Psoas muscle (tissue), 8 donors: ENCODE results near the gene MED15. TPM values are rescaled to one million over a fixed set of nuclear protein-coding genes. Genes with fewer than 3 reads are reported as not detected.

Experiments used
- ATAC-seq, 4 donors: fragments of 200-7000 bp; cut with Tn5 transposase; one replicate each; pipeline ENCODE4 v1.9.1; 2020; ENCODE audit warnings: moderate library complexity in 3 of 4, mild to moderate bottlenecking in 2 of 4
- DNase-seq, 2 donors: peaks; one replicate each; pipeline ENCODE4 v3.0.0-alpha.2; 2020
- H3K27ac ChIP-seq: fragments of 200-600 bp; one replicate; pipeline ENCODE4 v1.8.0; 2022
- H3K27me3 ChIP-seq, 3 donors: fragments of 200-600 bp in 1 of 3; one replicate each; pipeline versions ENCODE4 v1.6.1 to v1.8.0; 2013 to 2022; ENCODE audit warnings: low read length in 2 of 3, mild to moderate bottlenecking in 2 of 3, moderate library complexity in 1 of 3; ENCODE audit not compliant: insufficient read depth in 3 of 3
- H3K36me3 ChIP-seq, 2 donors: fragments of 200-600 bp in 1 of 2; one replicate each; pipeline versions ENCODE4 v1.6.1 to v1.8.0; 2013 to 2022; ENCODE audit warnings: low read depth in 1 of 2, mild to moderate bottlenecking in 1 of 2, moderate library complexity in 1 of 2; ENCODE audit not compliant: insufficient read depth in 1 of 2
- H3K4me1 ChIP-seq: fragments of 200-600 bp; one replicate; pipeline ENCODE4 v1.8.0; 2022
- H3K4me3 ChIP-seq: fragments of 200-600 bp; one replicate; pipeline ENCODE4 v1.8.0; 2022; ENCODE audit warnings: mild to moderate bottlenecking
- H3K9me3 ChIP-seq: fragments of 200-600 bp; one replicate; pipeline ENCODE4 v1.8.0; 2022
- WGBS, 3 donors: extraction: QIAGEN DNeasy Blood & Tissue Kit; methylation state at CpG; one replicate each; pipeline versions ENCODE4 v1.1.6 to v1.1.7; 2013; 5-methylcytosine and 5-hydroxymethylcytosine counted together
- intact Hi-C, 2 donors: fragments of 100-400 bp; cut with DNase I; formaldehyde crosslinking; loops; one replicate each; pipeline versions ENCODE4 v1.11.0 to v1.14.2; 2022
- polyA plus RNA-seq, 3 donors: library from polyadenylated mRNA; stranded (reverse); fragments of 200-250 nt; gene quantifications; one replicate each; pipeline ENCODE4 v1.2.3, GENCODE V29; 2013
- total RNA-seq, 4 donors: library from RNA; stranded (reverse); fragmentation: NEBNext Ultra II Directional in 2 of 4; extraction: Animal tissue kit (Norgen Biotek cat#: 25700) in 2 of 4; gene quantifications; one replicate each; pipeline versions ENCODE4 v1.2.1 to v1.2.4, GENCODE V29; 2021 to 2023
- TF ChIP-seq, protein P1 (sequence below): fragments of 200-600 bp; IDR thresholded peaks from one replicate; pipeline ENCODE4 v1.8.0; 2022; ENCODE audit warnings: antibody characterized with exemption
- donor health status: healthy with polysubstance abuse.
- donor health status: DM: no; HTN: no; CAD: no; lungs with moderate emphysema.
- donor health status: Bipolar disorder and iron deficiency.
- donor health status: healthy.
- donor health status: DM: yes; HTN: yes; CAD: no.
- donor health status: DM: no; HTN: no; CAD: no.
- donor health status: DM: no; HTN: no; CAD: no.
- donor health status: DM: yes; HTN: yes; CAD: no.

Gene MED15
- total and polyA plus RNA-seq, 7 donors: 33.8 to 94.8 (median 59.7) TPM

GRCh38 chr22:20576445-20576816, 69.0 kb downstream of the MED15 start:
- H3K4me3 ChIP-seq: no peak overlapping the region
- H3K36me3 ChIP-seq: peaks cover 5 to 78% of the 10 kb centered on the region in 2 donors
- WGBS, 3 donors: 73 to 85% (median 84%) methylated on average over 3 of the region's 3 CpGs
- intact Hi-C loops: loop anchor here in 1 of 2 donors (10.0 kb wide), 1 partner anchor 162 kb away; no protein-coding TSS in a partner anchor
- ATAC-seq (no peak), DNase-seq (peak in 1 of 2 donors; percentile 10)
- no peaks in the 10 kb centered on the region for H3K27me3 ChIP-seq
- H3K27ac ChIP-seq: no peak overlapping the region
- TF ChIP-seq, protein P1, sequence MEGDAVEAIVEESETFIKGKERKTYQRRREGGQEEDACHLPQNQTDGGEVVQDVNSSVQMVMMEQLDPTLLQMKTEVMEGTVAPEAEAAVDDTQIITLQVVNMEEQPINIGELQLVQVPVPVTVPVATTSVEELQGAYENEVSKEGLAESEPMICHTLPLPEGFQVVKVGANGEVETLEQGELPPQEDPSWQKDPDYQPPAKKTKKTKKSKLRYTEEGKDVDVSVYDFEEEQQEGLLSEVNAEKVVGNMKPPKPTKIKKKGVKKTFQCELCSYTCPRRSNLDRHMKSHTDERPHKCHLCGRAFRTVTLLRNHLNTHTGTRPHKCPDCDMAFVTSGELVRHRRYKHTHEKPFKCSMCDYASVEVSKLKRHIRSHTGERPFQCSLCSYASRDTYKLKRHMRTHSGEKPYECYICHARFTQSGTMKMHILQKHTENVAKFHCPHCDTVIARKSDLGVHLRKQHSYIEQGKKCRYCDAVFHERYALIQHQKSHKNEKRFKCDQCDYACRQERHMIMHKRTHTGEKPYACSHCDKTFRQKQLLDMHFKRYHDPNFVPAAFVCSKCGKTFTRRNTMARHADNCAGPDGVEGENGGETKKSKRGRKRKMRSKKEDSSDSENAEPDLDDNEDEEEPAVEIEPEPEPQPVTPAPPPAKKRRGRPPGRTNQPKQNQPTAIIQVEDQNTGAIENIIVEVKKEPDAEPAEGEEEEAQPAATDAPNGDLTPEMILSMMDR: no peak
- no peaks in the 10 kb centered on the region for H3K9me3 ChIP-seq
- peaks cover 6% of the 10 kb centered on the region for H3K4me1 ChIP-seq

GRCh38 chr22:20577045-20577444, 69.6 kb downstream of the MED15 start:
- intact Hi-C loops: loop anchor here in 1 of 2 donors (10.0 kb wide), 1 partner anchor 162 kb away; no protein-coding TSS in a partner anchor
- H3K27ac ChIP-seq: no peak overlapping the region
- H3K36me3 ChIP-seq: peaks cover 5 to 76% of the 10 kb centered on the region in 2 donors
- DNase-seq (no peak), ATAC-seq (no peak)
- no peak overlapping the region for H3K4me3 ChIP-seq
- peaks cover 6% of the 10 kb centered on the region for H3K4me1 ChIP-seq
- H3K27me3 ChIP-seq: no peaks in the 10 kb centered on the region
- H3K9me3 ChIP-seq: no peaks in the 10 kb centered on the region
- 50 to 74% (median 73%) methylated on average over 1 of the region's 1 CpG for WGBS, 3 donors
- TF ChIP-seq, protein P1: no peak

- 81 to 85% (median 83%) methylated on average over 8 of the region's 8 CpGs for WGBS, 3 donors
- no peak for ATAC-seq
- intact Hi-C loops: loop anchor here in 1 of 2 donors (10.0 kb wide), 1 partner anchor 163 kb away; no protein-coding TSS in a partner anchor
Measured at GRCh38 chr22:20577549-20577975, 70.2 kb downstream of the MED15 start.

GRCh38 chr22:20578192-20578591, 70.8 kb downstream of the MED15 start:
- no peak overlapping the region for H3K4me3 ChIP-seq
- H3K9me3 ChIP-seq: no peaks in the 10 kb centered on the region
- intact Hi-C loops: loop anchor here in 1 of 2 donors (10.0 kb wide), 1 partner anchor 163 kb away; no protein-coding TSS in a partner anchor
- DNase-seq (peak in 1 of 2 donors; percentile 63), ATAC-seq (peak in 2 of 4 donors; percentile 30 to 42)
- H3K4me1 ChIP-seq: peaks cover 6% of the 10 kb centered on the region
- peaks cover 5 to 73% of the 10 kb centered on the region in 2 donors for H3K36me3 ChIP-seq
- WGBS, 3 donors: 66 to 76% (median 76%) methylated on average over 7 of the region's 7 CpGs
- H3K27ac ChIP-seq: no peak overlapping the region
- TF ChIP-seq, protein P1: no peak
- H3K27me3 ChIP-seq: no peaks in the 10 kb centered on the region

More at GRCh38 chr22:20577549-20577975, 70.2 kb downstream of the MED15 start:
- Histone ChIP-seq H3K27me3 (no peaks in the 10 kb centered on the region), H3K9me3 (no peaks in the 10 kb centered on the region), H3K27ac (no peak overlapping the region), H3K4me3 (no peak overlapping the region), H3K4me1 (peaks cover 6% of the 10 kb centered on the region), H3K36me3 (peaks cover 5 to 73% of the 10 kb centered on the region in 2 donors)
- TF ChIP-seq, protein P1: no peak
- no peak for DNase-seq

GRCh38 chr22:20578707-20579106, 71.3 kb downstream of the MED15 start:
- Histone ChIP-seq H3K4me1 (peaks cover 6% of the 10 kb centered on the region), H3K36me3 (peaks cover 3 to 73% of the 10 kb centered on the region in 2 donors), H3K27ac (no peak overlapping the region), H3K9me3 (no peaks in the 10 kb centered on the region), H3K4me3 (no peak overlapping the region), H3K27me3 (no peaks in the 10 kb centered on the region)
- DNase-seq: no peak
- intact Hi-C loops: loop anchor here in 1 of 2 donors (10.0 kb wide), 1 partner anchor 164 kb away; no protein-coding TSS in a partner anchor
- TF ChIP-seq, protein P1: no peak
- WGBS, 3 donors: 38 to 63% (median 45%) methylated on average over 5 of the region's 5 CpGs
- ATAC-seq: peak in 3 of 4 donors; percentile 22 to 38 (median 27)
